Small intestine (tissue), 7 donors: Measurements from ENCODE around the gene PTPN20. TPM values are rescaled to one million over a fixed set of nuclear protein-coding genes. Genes with fewer than 3 reads are reported as not detected.
"Not testable (repeated sequence)": the region's sequence is repeated elsewhere in the genome, so short reads cannot be mapped to it uniquely, and the experiment has no call there.

Experiments used
- DNase-seq, 2 donors: peaks; one replicate each; pipeline versions ENCODE4 v3.0.0 to v3.0.0-alpha.2; 2013
- FAIRE-seq: peaks from 2 replicates; lab custom pipeline; 2012; peaks lifted over from hg19 to GRCh38; lab: Jason Lieb, UNC
- H3K27ac ChIP-seq, 3 donors: one replicate each; pipeline ENCODE4 v1.5.1; 2013; ENCODE audit warnings: low read length in 2 of 3, mild to moderate bottlenecking in 2 of 3, control low read depth in 1 of 3, inconsistent platforms in 1 of 3, low read depth in 1 of 3, moderate library complexity in 1 of 3
- H3K27me3 ChIP-seq, 3 donors: one replicate each; pipeline ENCODE4 v1.6.1; 2013; ENCODE audit warnings: low read length in 3 of 3, inconsistent platforms in 1 of 3; ENCODE audit not compliant: control insufficient read depth in 3 of 3, insufficient read depth in 3 of 3
- H3K36me3 ChIP-seq, 3 donors: one replicate each; pipeline ENCODE4 v1.6.1; 2013; ENCODE audit warnings: low read length in 3 of 3, inconsistent platforms in 1 of 3, low read depth in 1 of 3, mild to moderate bottlenecking in 1 of 3, moderate library complexity in 1 of 3; ENCODE audit not compliant: control insufficient read depth in 3 of 3, insufficient read depth in 2 of 3
- H3K4me1 ChIP-seq, 3 donors: one replicate each; pipeline ENCODE4 v1.6.1; 2013; ENCODE audit warnings: low read length in 2 of 3, inconsistent platforms in 1 of 3, low read depth in 1 of 3, mild to moderate bottlenecking in 1 of 3, moderate library complexity in 1 of 3; ENCODE audit not compliant: control insufficient read depth in 3 of 3, insufficient read depth in 2 of 3
- H3K4me3 ChIP-seq, 3 donors: one replicate each; pipeline ENCODE4 v1.5.1; 2013; ENCODE audit warnings: low read length in 3 of 3, control low read depth in 1 of 3, inconsistent platforms in 1 of 3, low read depth in 1 of 3, mild to moderate bottlenecking in 1 of 3, moderate library complexity in 1 of 3
- H3K9me3 ChIP-seq, 2 donors: one replicate each; pipeline ENCODE4 v1.6.1; 2013; ENCODE audit warnings: low read depth in 1 of 2, low read length in 1 of 2; ENCODE audit not compliant: control insufficient read depth in 2 of 2, insufficient read depth in 1 of 2
- WGBS, 3 donors: extraction: QIAGEN DNeasy Blood & Tissue Kit; methylation state at CpG; one replicate each; pipeline ENCODE4 v1.1.7; 2013; 5-methylcytosine and 5-hydroxymethylcytosine counted together
- polyA plus RNA-seq, 4 donors: library from polyadenylated mRNA; stranded (reverse) in 3 of 4; unstranded in 1 of 4; fragments of 200-250 nt in 3 of 4; fragments of 120-200 nt in 1 of 4; gene quantifications; one replicate each; pipeline versions ENCODE4 v1.2.1 to v1.2.3, GENCODE V29; 2013
- donor health status: healthy with polysubstance abuse.
- donor health status: control.
- donor health status: control.
- donor health status: Bipolar disorder and iron deficiency.
- donor health status: healthy.

The PTPN20 gene
- polyA plus RNA-seq, 4 donors: 0.45 to 0.81 (median 0.74) TPM

DNA sequence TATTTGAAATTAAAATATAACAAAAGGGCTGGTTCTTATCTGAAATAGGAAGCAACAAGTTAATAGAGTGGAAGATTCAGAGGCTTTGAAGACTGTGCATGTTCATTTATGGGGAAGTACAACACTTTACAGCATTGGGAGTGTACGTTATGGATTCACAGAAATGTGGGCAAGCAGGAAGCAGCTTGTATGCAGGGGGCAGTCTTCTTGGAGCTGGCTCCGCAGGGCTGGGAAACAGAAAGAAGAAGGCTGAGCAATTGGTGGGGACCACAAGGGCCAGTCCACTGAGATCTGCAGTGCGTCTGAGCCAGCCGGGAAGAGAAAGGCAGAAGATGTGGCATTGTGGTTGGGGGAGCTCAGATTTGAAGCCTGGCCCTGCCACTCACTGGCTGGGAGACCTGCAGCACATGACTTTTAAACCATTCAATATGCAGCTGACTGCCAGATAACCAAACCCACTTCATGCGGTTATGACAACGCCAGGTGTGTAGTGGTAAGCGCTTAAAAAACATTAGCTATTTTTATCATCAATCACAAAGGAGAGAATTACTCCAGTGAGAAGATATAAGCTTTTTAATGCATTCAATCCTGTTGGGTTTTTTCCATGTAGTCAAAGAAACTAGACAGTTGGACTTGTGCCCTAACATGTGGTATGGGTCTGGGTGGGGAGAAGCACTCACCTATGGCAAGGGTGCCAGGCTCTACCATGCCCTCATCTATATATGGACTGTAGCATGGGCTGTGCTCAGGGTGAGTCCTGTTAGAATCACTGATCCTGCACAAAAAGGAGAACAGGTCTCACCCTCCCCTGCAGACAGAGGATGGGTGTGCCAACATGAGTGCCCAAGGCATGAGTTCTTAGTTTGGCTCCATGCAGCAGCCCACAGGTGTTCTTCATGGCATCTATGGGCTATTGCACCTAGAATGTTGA, 14.2 kb upstream of the PTPN20 start:
- not testable (repeated sequence) for FAIRE-seq, H3K27ac ChIP-seq, H3K27me3 ChIP-seq, H3K4me1 ChIP-seq, H3K36me3 ChIP-seq, H3K4me3 ChIP-seq, DNase-seq, H3K9me3 ChIP-seq
- 64 to 79% (median 64%) methylated on average over 5 to 7 of the region's 7 CpGs for WGBS, 3 donors

DNA sequence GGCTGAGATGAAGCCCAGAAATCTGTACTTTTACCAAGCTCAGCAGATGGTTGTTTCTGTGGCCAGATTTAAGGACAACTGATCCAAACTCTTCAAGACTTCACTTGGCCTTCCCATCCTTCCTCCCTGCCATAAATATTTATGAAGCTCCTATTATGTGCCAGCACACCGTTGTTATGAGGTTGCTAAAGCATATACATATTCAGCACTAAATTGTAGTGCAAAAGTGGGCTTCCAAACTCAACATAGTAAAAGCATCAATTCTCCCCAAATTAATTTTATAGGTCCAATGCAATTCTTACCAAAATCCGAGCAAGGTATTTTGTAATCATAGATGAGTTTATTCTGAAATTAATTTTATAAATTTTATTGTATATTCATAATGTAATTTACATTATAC, 10.0 kb upstream of the PTPN20 start:
- not testable (repeated sequence) for H3K4me3 ChIP-seq, H3K9me3 ChIP-seq, H3K36me3 ChIP-seq, H3K4me1 ChIP-seq, H3K27me3 ChIP-seq, DNase-seq, H3K27ac ChIP-seq, FAIRE-seq
- WGBS, 3 donors: 36 to 43% (median 36%) methylated on average over 2 of the region's 2 CpGs

DNA sequence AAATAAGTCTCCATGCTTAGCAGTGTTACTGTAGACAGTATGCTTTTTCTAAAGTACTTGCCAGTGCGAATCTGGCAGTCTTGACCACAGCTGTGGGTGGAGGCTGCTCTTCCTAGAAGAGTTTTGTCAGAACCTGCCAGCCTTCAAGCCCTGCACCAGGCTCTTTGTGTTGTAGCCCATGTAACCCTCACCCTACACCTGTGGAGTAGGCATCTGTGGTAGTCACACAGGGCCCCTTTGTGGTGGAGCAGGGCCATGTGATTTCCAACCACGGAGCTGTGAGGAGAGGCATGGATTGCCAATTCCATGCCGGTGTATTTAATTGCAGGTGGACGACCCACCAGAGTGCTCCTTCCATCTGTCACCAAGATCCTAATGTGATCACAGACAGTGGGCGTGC, 7.4 kb upstream of the PTPN20 start:
- not testable (repeated sequence) for H3K27me3 ChIP-seq, FAIRE-seq, H3K36me3 ChIP-seq, H3K27ac ChIP-seq, DNase-seq, H3K4me3 ChIP-seq, H3K9me3 ChIP-seq, H3K4me1 ChIP-seq
- 88 to 100% methylated on average over 1 to 2 of the region's 5 CpGs; no CpG with 5 or more reads in 1 of the 3 donors for WGBS, 3 donors

DNA sequence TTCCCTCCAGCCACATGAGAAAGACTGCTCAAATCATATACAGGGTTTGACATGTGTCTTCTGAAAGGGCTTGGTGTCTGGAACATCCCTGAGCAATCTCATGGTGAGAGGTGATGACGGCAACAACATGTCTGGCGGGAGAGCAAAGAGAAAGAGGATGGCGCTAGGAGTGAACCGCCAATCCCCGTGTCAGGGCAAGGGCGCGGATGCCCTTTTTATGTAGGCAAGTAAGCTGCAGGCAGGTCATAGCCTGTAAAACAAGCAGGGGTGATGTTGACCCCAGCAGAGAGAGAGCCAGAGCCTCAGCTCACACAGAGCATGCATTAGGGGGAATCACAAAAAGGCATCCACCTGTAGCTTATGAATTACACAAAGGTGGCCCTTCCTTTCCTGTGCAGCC, 4.9 kb upstream of the PTPN20 start:
- not testable (repeated sequence) for FAIRE-seq, H3K9me3 ChIP-seq, H3K36me3 ChIP-seq, H3K27ac ChIP-seq, H3K27me3 ChIP-seq, H3K4me3 ChIP-seq, DNase-seq, H3K4me1 ChIP-seq
- WGBS, 3 donors: 80 to 96% (median 85%) methylated on average over 5 to 6 of the region's 7 CpGs

DNA sequence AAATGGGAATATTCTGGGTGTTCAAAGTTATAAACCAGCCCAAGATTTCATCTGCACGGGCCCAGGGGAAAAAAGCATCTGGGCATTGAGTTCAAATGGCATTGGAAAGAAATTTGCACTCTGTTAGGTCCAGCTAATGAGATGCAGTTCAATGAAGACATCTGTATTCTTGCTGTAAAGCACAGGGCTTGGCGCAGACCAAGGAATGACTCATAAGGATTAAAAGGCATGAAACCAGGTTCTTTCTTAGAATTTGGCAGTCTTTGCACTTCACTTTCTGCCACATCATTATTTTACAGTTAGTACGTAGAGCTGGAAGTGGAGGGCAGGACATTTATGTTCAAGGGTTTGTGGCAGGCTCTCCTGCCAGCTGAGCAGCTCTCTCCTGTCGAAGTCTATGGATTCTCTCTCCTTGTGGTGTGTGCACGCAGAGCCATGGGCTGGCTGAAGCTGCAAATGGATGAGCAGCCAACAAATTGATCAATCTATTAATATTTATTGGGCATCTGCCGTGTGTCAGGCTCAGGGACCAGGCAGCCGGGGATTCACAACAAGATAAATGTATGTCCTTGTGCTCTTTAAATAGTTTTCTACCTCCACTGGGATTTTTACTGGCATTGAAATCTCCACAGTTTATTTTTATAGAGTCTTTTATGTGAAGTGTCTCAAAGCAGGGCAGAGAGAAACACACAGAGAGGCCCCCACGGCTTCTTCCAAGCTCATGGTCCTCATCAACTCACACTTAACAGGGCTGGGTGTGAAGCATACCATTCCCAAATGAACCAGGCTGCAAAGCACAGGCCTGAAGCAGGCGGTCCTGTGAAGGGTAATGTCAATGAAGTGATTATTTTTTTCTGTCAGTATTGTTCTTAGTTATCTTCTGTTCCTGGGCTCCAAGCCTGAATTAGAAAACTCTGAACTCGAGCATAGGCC, 3.8 kb upstream of the PTPN20 start:
- H3K27me3 ChIP-seq, H3K9me3 ChIP-seq, H3K27ac ChIP-seq, FAIRE-seq, H3K4me1 ChIP-seq, H3K4me3 ChIP-seq, DNase-seq, H3K36me3 ChIP-seq: not testable (repeated sequence)
- no CpG with 5 or more reads among the region's 10 CpGs for WGBS, 3 donors

DNA sequence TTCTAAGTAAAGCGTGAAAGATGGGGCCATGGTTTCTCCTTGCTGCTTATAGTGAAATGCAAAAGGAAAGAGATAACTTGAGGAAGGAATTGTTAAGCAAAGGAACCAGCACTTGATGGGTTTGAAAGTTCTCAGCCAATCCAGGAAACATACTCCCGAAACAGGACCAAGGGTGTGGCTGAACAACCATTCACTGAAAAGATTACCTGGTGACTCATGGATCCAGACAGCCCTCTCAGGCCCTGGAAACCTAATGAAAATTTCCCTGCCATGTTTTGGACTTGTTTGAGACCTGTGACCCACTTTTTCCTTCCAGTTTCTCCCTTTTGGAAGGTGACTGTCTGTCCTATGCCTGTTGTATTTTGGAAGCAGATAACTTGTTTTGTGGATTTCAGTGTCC, 11.3 kb downstream of the PTPN20 start:
- H3K36me3 ChIP-seq, DNase-seq, H3K9me3 ChIP-seq, H3K4me3 ChIP-seq, H3K27me3 ChIP-seq, H3K4me1 ChIP-seq, FAIRE-seq, H3K27ac ChIP-seq: not testable (repeated sequence)
- WGBS, 3 donors: 13 to 42% methylated on average over 1 of the region's 2 CpGs; no CpG with 5 or more reads in 1 of the 3 donors

DNA sequence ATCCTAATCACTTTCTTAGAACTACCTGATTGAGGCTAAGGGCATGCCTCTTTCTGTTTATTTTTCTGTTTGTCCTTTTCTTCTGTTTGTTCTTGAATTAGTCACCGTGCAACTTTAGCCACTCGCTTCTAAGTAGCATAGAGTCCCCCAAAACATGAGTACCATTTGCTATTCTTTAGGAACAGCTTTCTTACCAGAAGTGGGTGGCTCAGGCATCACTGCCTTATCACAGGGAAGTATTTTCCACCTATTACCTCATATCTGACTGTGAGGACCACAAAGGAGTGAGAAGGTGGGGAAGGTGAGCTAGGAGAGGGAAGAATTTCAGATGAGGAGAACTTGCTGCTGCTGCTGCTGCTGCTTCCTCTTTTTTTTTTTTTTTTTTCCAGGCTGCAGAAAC, 13.9 kb downstream of the PTPN20 start:
- not testable (repeated sequence) for H3K27me3 ChIP-seq, H3K4me3 ChIP-seq, H3K27ac ChIP-seq, DNase-seq, H3K4me1 ChIP-seq, FAIRE-seq, H3K36me3 ChIP-seq, H3K9me3 ChIP-seq
- WGBS, 3 donors: no CpG with 5 or more reads among the region's 2 CpGs

DNA sequence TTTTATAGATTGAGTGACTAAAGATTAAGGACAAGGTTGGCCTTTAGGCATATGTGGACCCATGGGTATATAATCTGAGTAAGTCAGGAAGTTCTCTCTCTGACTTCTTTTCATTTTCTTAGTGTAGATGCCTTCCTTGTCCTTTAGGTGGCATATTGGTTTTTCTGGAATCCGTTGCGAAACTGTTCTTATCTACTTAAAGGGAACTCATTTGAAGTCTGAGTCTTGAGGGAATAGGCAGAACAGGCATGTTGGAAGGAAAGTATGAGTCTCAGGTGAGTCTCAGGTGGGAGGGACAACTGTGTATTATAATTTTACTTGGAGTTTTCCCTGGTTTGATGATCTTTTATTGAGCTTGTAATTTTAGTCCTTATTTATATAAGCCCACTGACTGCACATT, 14.6 kb downstream of the PTPN20 start:
- not testable (repeated sequence) for H3K36me3 ChIP-seq, H3K4me1 ChIP-seq, H3K27ac ChIP-seq, H3K4me3 ChIP-seq, H3K27me3 ChIP-seq, H3K9me3 ChIP-seq
- 0 to 37% (median 8%) methylated on average over 2 of the region's 2 CpGs for WGBS, 3 donors
- DNase-seq: peak; percentile 1 to 2
- peak; percentile 75 for FAIRE-seq
